NT2/D1 (cell line): Measurements from ENCODE around the gene SPC24.

ENCODE experiments used
- SUZ12 ChIP-seq: IDR thresholded peaks from 2 replicates; pipeline ENCODE4 v1.6.1; 2011; ENCODE audit not compliant: insufficient read length, insufficient read depth; ENCODE audit errors: extremely low read depth
- YY1 ChIP-seq: IDR thresholded peaks from 2 replicates; pipeline ENCODE4 v1.6.1; 2011; ENCODE audit not compliant: insufficient read length, insufficient read depth

- no peak for TF ChIP-seq YY1
- TF ChIP-seq SUZ12, result no peak
These were observed 12.9 kb downstream of the SPC24 start for GRCh38 chr19:11142528-11143171.
